HCT116 (cell line): ENCODE measurements around the gene RGS7. TPM values are rescaled to one million over a fixed set of nuclear protein-coding genes. Genes with fewer than 3 reads are reported as not detected.

Experiments
- ATAC-seq: fragments of 200-7000 bp; cut with Tn5 transposase; 2 replicates; pipeline ENCODE4 v1.9.1; 2020; ENCODE audit warnings: mild to moderate bottlenecking, moderate library complexity
- BruUV-seq: library from RNA; stranded (reverse); fragments of 400-500 nt; replicated peaks from 2 replicates; lab custom pipeline; 2021; lab: Mats Ljungman, UMichigan
- CTCF ChIA-PET: fragments of 300-600 bp; sonication (Branson Sonifier 250); formaldehyde crosslinking; loops from one replicate; lab custom pipeline; 2021; ENCODE audit warnings: antibody characterized with exemption; lab: Charles Lee
- POLR2A ChIA-PET: fragments of 300-600, 350-600 bp; sonication (Branson Sonifier 250); formaldehyde crosslinking; loops from one replicate; lab custom pipeline; 2021; ENCODE audit warnings: antibody characterized with exemption; lab: Charles Lee
- RAD21 ChIA-PET, 2 experiments: fragments of 300-600 bp; sonication (Branson Sonifier 250); formaldehyde crosslinking; loops; one replicate each; lab custom pipeline; 2023; ENCODE audit warnings: low total read pairs in 2 of 2; ENCODE audit not compliant: uncharacterized antibody in 2 of 2, unreplicated experiment in 2 of 2, low non-redundant PET in 1 of 2; lab: Charles Lee
- DNase-seq: peaks from one replicate; pipeline ENCODE4 v3.0.0-alpha.2; 2010; ENCODE audit warnings: low read depth, low spot score
- H2AFZ ChIP-seq: fragments of 200-600 bp; shearing (Covaris generic), sonication (generic); 2 replicates; pipeline ENCODE4 v1.6.1; 2017; ENCODE audit warnings: low read depth, mixed run types, mixed read lengths, antibody characterized with exemption, low read length; ENCODE audit not compliant: poor library complexity, severe bottlenecking
- H3K27ac ChIP-seq: 2 replicates; pipeline ENCODE4 v1.5.1; 2012; ENCODE audit warnings: low read depth, low read length
- H3K27me3 ChIP-seq: fragments of 200-600 bp; sonication (generic); 2 replicates; pipeline ENCODE4 v1.6.1; 2016; ENCODE audit warnings: mixed run types, low read length, mixed read lengths; ENCODE audit not compliant: insufficient read depth
- H3K36me3 ChIP-seq, 2 experiments: fragments of 200-500 bp in 1 of 2; fragments of 200-600 bp in 1 of 2; sonication (Bioruptor generic) in 1 of 2; sonication (generic) in 1 of 2; 2 replicates each; pipeline versions ENCODE4 v1.5.1 to v1.6.1; 2014 to 2016; ENCODE audit warnings: low read length in 2 of 2, inconsistent platforms in 1 of 2, mixed read lengths in 1 of 2, mixed run types in 1 of 2; ENCODE audit not compliant: insufficient read depth in 2 of 2, control insufficient read depth in 1 of 2
- H3K4me1 ChIP-seq, 2 experiments: fragments of 200-600 bp in 1 of 2; sonication (generic) in 1 of 2; 2 replicates each; pipeline versions ENCODE4 v1.5.1 to v1.6.1; 2012 to 2017; ENCODE audit warnings: low read length in 2 of 2, inconsistent platforms in 1 of 2, mild to moderate bottlenecking in 1 of 2, mixed read lengths in 1 of 2, mixed run types in 1 of 2, moderate library complexity in 1 of 2; ENCODE audit not compliant: insufficient read depth in 2 of 2, control insufficient read depth in 1 of 2
- H3K4me2 ChIP-seq: fragments of 200-600 bp; sonication (generic); 2 replicates; pipeline ENCODE4 v1.6.1; 2017; ENCODE audit warnings: mixed run types, low read length, mixed read lengths
- H3K4me3 ChIP-seq, 2 experiments: fragments of 200-600 bp in 1 of 2; sonication (generic) in 1 of 2; replicated peaks in 1 of 2; 2 replicates each; pipeline ENCODE4 v1.5.1; 2011 to 2016; ENCODE audit warnings: low read length in 2 of 2, control low read depth in 1 of 2, low read depth in 1 of 2, mild to moderate bottlenecking in 1 of 2, mixed read lengths in 1 of 2, mixed run types in 1 of 2
- H3K79me2 ChIP-seq: fragments of 200-600 bp; sonication (generic); 2 replicates; pipeline ENCODE4 v1.6.1; 2017; ENCODE audit warnings: mild to moderate bottlenecking, mixed run types, low read length, moderate library complexity, mixed read lengths; ENCODE audit not compliant: insufficient read depth
- H3K9ac ChIP-seq: fragments of 200-600 bp; sonication (generic); 2 replicates; pipeline ENCODE4 v1.6.1; 2016; ENCODE audit warnings: low read length, mixed read lengths
- H3K9me2 ChIP-seq: fragments of 200-600 bp; sonication (generic), shearing (Covaris generic); 2 replicates; pipeline ENCODE4 v1.6.1; 2017; ENCODE audit warnings: mixed run types, mild to moderate bottlenecking, moderate library complexity; ENCODE audit not compliant: insufficient read depth
- H3K9me3 ChIP-seq, 2 experiments: fragments of 200-500 bp in 1 of 2; fragments of 200-600 bp in 1 of 2; sonication (Bioruptor generic) in 1 of 2; sonication (generic) in 1 of 2; 2 replicates each; pipeline ENCODE4 v1.6.1; 2014 to 2017; ENCODE audit warnings: low read length in 2 of 2, mixed read lengths in 2 of 2, inconsistent platforms in 1 of 2, low read depth in 1 of 2, mild to moderate bottlenecking in 1 of 2, mixed run types in 1 of 2, moderate library complexity in 1 of 2; ENCODE audit not compliant: control insufficient read depth in 1 of 2, insufficient read depth in 1 of 2
- H4K20me1 ChIP-seq: fragments of 200-600 bp; sonication (generic), shearing (Covaris generic); 2 replicates; pipeline ENCODE4 v1.6.1; 2017; ENCODE audit warnings: mixed run types, mild to moderate bottlenecking, moderate library complexity; ENCODE audit not compliant: insufficient read depth
- CEBPB ChIP-seq: IDR thresholded peaks from 2 replicates; pipeline ENCODE4 v1.6.1; 2012; ENCODE audit warnings: low read depth
- CTCF ChIP-seq, 3 experiments: fragments of 200-600 bp in 1 of 3; sonication (generic) in 1 of 3; IDR thresholded peaks in 2 of 3; conservative IDR thresholded peaks in 1 of 3; 2 replicates each; pipeline ENCODE4 v1.5.1; 2012 to 2017; ENCODE audit warnings: low read depth in 2 of 3, low read length in 2 of 3, antibody characterized with exemption in 1 of 3, borderline replicate concordance in 1 of 3, control low read depth in 1 of 3, mild to moderate bottlenecking in 1 of 3, mixed read lengths in 1 of 3, mixed run types in 1 of 3, moderate library complexity in 1 of 3; ENCODE audit not compliant: insufficient read depth in 1 of 3
- EGR1 ChIP-seq: IDR thresholded peaks from 2 replicates; pipeline ENCODE4 v1.6.1; 2012; ENCODE audit warnings: low read depth
- EZH2 ChIP-seq: fragments of 200-600 bp; sonication (generic); IDR thresholded peaks from 2 replicates; pipeline ENCODE4 v1.6.1; 2017; ENCODE audit warnings: antibody characterized with exemption, mixed run types
- EZH2phosphoT487 ChIP-seq: fragments of 200-600 bp; IDR thresholded peaks from 2 replicates; pipeline ENCODE4 v1.6.1; 2018; ENCODE audit warnings: antibody characterized with exemption, borderline replicate concordance
- FOSL1 ChIP-seq: IDR thresholded peaks from 2 replicates; pipeline ENCODE4 v1.6.1; 2012; ENCODE audit warnings: low read depth
- POLR2A ChIP-seq: IDR thresholded peaks from 2 replicates; pipeline ENCODE4 v1.7.0; 2011; ENCODE audit warnings: borderline replicate concordance; ENCODE audit not compliant: insufficient read depth, insufficient read length; ENCODE audit errors: extremely low read depth
- POLR2AphosphoS5 ChIP-seq: IDR thresholded peaks from 2 replicates; pipeline ENCODE4 v1.6.1; 2011; ENCODE audit warnings: mild to moderate bottlenecking, low read depth, low read length, moderate library complexity
- RAD21 ChIP-seq: IDR thresholded peaks from 2 replicates; pipeline ENCODE4 v1.6.1; 2012; ENCODE audit warnings: low read depth, mild to moderate bottlenecking
- SIN3A ChIP-seq: IDR thresholded peaks from 2 replicates; pipeline ENCODE4 v1.6.1; 2012; ENCODE audit warnings: low read depth
- SP1 ChIP-seq: IDR thresholded peaks from 2 replicates; pipeline ENCODE4 v1.6.1; 2012; ENCODE audit warnings: low read depth
- ZBTB33 ChIP-seq: IDR thresholded peaks from 2 replicates; pipeline ENCODE4 v1.6.1; 2011; ENCODE audit warnings: mild to moderate bottlenecking, low read length, moderate library complexity; ENCODE audit not compliant: insufficient replicate concordance; ENCODE audit errors: extremely low read depth
- ZNF274 ChIP-seq: fragments of 200-500 bp; sonication (Bioruptor generic); IDR thresholded peaks from 2 replicates; pipeline ENCODE4 v1.6.1; 2014; ENCODE audit warnings: mild to moderate bottlenecking, low read depth, low read length, inconsistent platforms
- intact Hi-C: fragments of 100-400 bp; cut with micrococcal nuclease; formaldehyde crosslinking; loops from 2 replicates; pipeline ENCODE4 v1.10.0; 2022
- total RNA-seq: library from RNA; stranded (reverse); gene quantifications from one replicate; pipeline ENCODE4 v1.2.1, GENCODE V29; 2021; ENCODE audit not compliant: unreplicated experiment

RGS7 gene
- total RNA-seq, 1 experiment from 2014 or later = not detected

- ChIA-PET CTCF (no interaction called here), RAD21 (no interaction called here), POLR2A (no interaction called here)
- no TSS peak for BruUV-seq
- intact Hi-C loops = no loop called here
- no peak for ATAC-seq
- no peak overlapping the region for H3K4me3 ChIP-seq
- H3K27me3 ChIP-seq = no peaks in the 10 kb centered on the region
- no peaks in the 10 kb centered on the region for H3K79me2 ChIP-seq
- H3K9ac ChIP-seq = no peak overlapping the region
- no peaks in the 10 kb centered on the region for H4K20me1 ChIP-seq
- TF ChIP-seq SP1 (no peak), ZBTB33 (no peak), CEBPB (no peak), RAD21 (no peak), EZH2phosphoT487 (no peak), FOSL1 (no peak), EZH2 (no peak), POLR2A (no peak), CTCF (IDR thresholded peaks at IDR 0.05 in 2 of 3, conservative IDR thresholded peaks at IDR 0.05 in 1 of 3; ENCODE audit: borderline replicate concordance in 1 of 3, insufficient read depth in 1 of 3, low read depth in 2 of 3, low read length in 2 of 3) (no peak), ZNF274 (no peak), SIN3A (no peak), EGR1 (no peak), POLR2AphosphoS5 (no peak)
- H2AFZ ChIP-seq = no peak overlapping the region
- H3K4me1 ChIP-seq = no peaks in the 10 kb centered on the region
- H3K27ac ChIP-seq = no peak overlapping the region
- DNase-seq = no peak
- no peaks in the 10 kb centered on the region for H3K9me2 ChIP-seq
- H3K9me3 ChIP-seq = peaks cover 5 to 7% of the 10 kb centered on the region in 2 experiments; a peak in 2 of 4 replicates
- H3K4me2 ChIP-seq = no peak overlapping the region
- no peaks in the 10 kb centered on the region for H3K36me3 ChIP-seq
Observed at GRCh38 chr1:241115784-241116183, 241.2 kb downstream of the RGS7 start.
